ENCODE measurements around the gene RUNDC3A.

RUNDC3A gene

GRCh38 chr17:44283344-44284023 is 24.9 kb upstream of the RUNDC3A start:
- DNase-seq (ENCODE audit: low read depth in 3 of 3): no peak

- DNase-seq (ENCODE audit: low read depth in 3 of 3): no peak
Observed at GRCh38 chr17:44284024-44284400, 24.4 kb upstream of the RUNDC3A start.

- DNase-seq (ENCODE audit: low read depth in 3 of 3): no peak
Observed at GRCh38 chr17:44287651-44288050, 20.8 kb upstream of the RUNDC3A start.

- no peak for DNase-seq (ENCODE audit: low read depth in 3 of 3)
Observed at GRCh38 chr17:44293509-44294226, 14.7 kb upstream of the RUNDC3A start.

- DNase-seq (ENCODE audit: low read depth in 3 of 3): no peak
Observed at GRCh38 chr17:44297975-44298374, 10.4 kb upstream of the RUNDC3A start.

GRCh38 chr17:44304651-44305050 is 3.8 kb upstream of the RUNDC3A start:
- no peak for DNase-seq (ENCODE audit: low read depth in 3 of 3)

- no peak for DNase-seq (ENCODE audit: low read depth in 3 of 3)
Observed at GRCh38 chr17:44307387-44308186, 814 bp upstream of the RUNDC3A start.

GRCh38 chr17:44308865-44309264 is 464 bp downstream of the RUNDC3A start:
- DNase-seq (ENCODE audit: low read depth in 3 of 3): no peak

GRCh38 chr17:44309472-44309871 is 1.1 kb downstream of the RUNDC3A start:
- DNase-seq (ENCODE audit: low read depth in 3 of 3): no peak

GRCh38 chr17:44310188-44310587 is 1.8 kb downstream of the RUNDC3A start:
- no peak for DNase-seq (ENCODE audit: low read depth in 3 of 3)

- DNase-seq (ENCODE audit: low read depth in 3 of 3): no peak
Observed at GRCh38 chr17:44310609-44311376, 2.4 kb downstream of the RUNDC3A start.

- no peak for DNase-seq (ENCODE audit: low read depth in 3 of 3)
Observed at GRCh38 chr17:44311562-44312181, 3.3 kb downstream of the RUNDC3A start.

GRCh38 chr17:44312396-44313104 is 4.1 kb downstream of the RUNDC3A start:
- DNase-seq (ENCODE audit: low read depth in 3 of 3): no peak

- no peak for DNase-seq (ENCODE audit: low read depth in 3 of 3)
Observed at GRCh38 chr17:44314031-44314430, 5.6 kb downstream of the RUNDC3A start.

- no peak for DNase-seq (ENCODE audit: low read depth in 3 of 3)
Observed at GRCh38 chr17:44314524-44314868, 6.1 kb downstream of the RUNDC3A start.

- peak in 2 of 3 experiments; percentile 28 to 59 for DNase-seq (ENCODE audit: low read depth in 3 of 3)
Observed at GRCh38 chr17:44314869-44315661, 6.7 kb downstream of the RUNDC3A start.

GRCh38 chr17:44315760-44316731 is 7.6 kb downstream of the RUNDC3A start:
- no peak for DNase-seq (ENCODE audit: low read depth in 3 of 3)

GRCh38 chr17:44317545-44317944 is 9.1 kb downstream of the RUNDC3A start:
- no peak for DNase-seq (ENCODE audit: low read depth in 3 of 3)
